HepG2 (cell line): ENCODE data around the gene RNASE7. TPM values are rescaled to one million over a fixed set of nuclear protein-coding genes. Genes with fewer than 3 reads are reported as not detected.

ENCODE experiments used
- ARNT2 ChIP-seq: sonication (generic); formaldehyde crosslinking; IDR thresholded peaks from 2 replicates; pipeline ENCODE4 v1.8.0; 2022; ENCODE audit warnings: mild to moderate bottlenecking, low read depth, missing genetic modification reagents, moderate library complexity
- EED ChIP-seq: sonication (generic); formaldehyde crosslinking; IDR thresholded peaks from 2 replicates; pipeline ENCODE4 v1.5.0; 2020; ENCODE audit warnings: mild to moderate bottlenecking, missing genetic modification reagents
- EHMT2 ChIP-seq: fragments of 200-600 bp; sonication (generic); IDR thresholded peaks from 2 replicates; pipeline ENCODE4 v1.7.0; 2017; ENCODE audit warnings: antibody characterized with exemption, low read depth, low read length, borderline replicate concordance
- HNF4G ChIP-seq, 2 experiments: sonication (generic) in 1 of 2; formaldehyde crosslinking in 1 of 2; IDR thresholded peaks; 2 replicates each; pipeline versions ENCODE4 v1.4.0 to v1.6.1; 2011 to 2020; ENCODE audit warnings: borderline replicate concordance in 2 of 2, low read depth in 2 of 2, mild to moderate bottlenecking in 2 of 2, low read length in 1 of 2, missing genetic modification reagents in 1 of 2, moderate library complexity in 1 of 2
- KDM4B ChIP-seq: sonication (generic); formaldehyde crosslinking; IDR thresholded peaks from 2 replicates; pipeline ENCODE4 v1.4.0; 2020; ENCODE audit warnings: missing genetic modification reagents
- NR2F2 ChIP-seq: IDR thresholded peaks from 2 replicates; pipeline ENCODE4 v1.6.1; 2012; ENCODE audit warnings: low read depth, inconsistent platforms, borderline replicate concordance
- NR3C1 ChIP-seq: sonication (generic); formaldehyde crosslinking; IDR thresholded peaks from 2 replicates; pipeline ENCODE4 v1.4.0; 2020; ENCODE audit warnings: missing genetic modification reagents
- PHF5A ChIP-seq: IDR thresholded peaks from one replicate; pipeline ENCODE4 v1.6.1; 2018; ENCODE audit warnings: low read depth, missing genetic modification reagents; ENCODE audit not compliant: unreplicated experiment
- RBM22 ChIP-seq: fragments of 200-400 bp; formaldehyde crosslinking; optimal IDR thresholded peaks from 2 replicates; pipeline ENCODE3; 2017; ENCODE audit warnings: mild to moderate bottlenecking, low read length, moderate library complexity
- RNF2 ChIP-seq: fragments of 450-650 bp; conservative IDR thresholded peaks from 2 replicates; pipeline ENCODE4 v1.6.1; 2016; ENCODE audit warnings: low read depth
- STAT6 ChIP-seq: sonication (generic); formaldehyde crosslinking; IDR thresholded peaks from 2 replicates; pipeline ENCODE4 v1.4.0; 2020; ENCODE audit warnings: missing genetic modification reagents, mild to moderate bottlenecking, borderline replicate concordance
- TFDP1 ChIP-seq: IDR thresholded peaks from 2 replicates; pipeline ENCODE4 v1.6.1; 2016; ENCODE audit warnings: missing compliant biosample characterization, missing genetic modification reagents, borderline replicate concordance
- TMF1 ChIP-seq: sonication (generic); formaldehyde crosslinking; IDR thresholded peaks from 2 replicates; pipeline ENCODE4 v1.8.1; 2022; ENCODE audit warnings: low read depth, missing genetic modification reagents
- ZFP36 ChIP-seq: fragments of 150-350 bp; IDR thresholded peaks from 2 replicates; pipeline ENCODE4 v1.6.1; 2018; ENCODE audit warnings: borderline replicate concordance, low read length, low read depth; ENCODE audit not compliant: partially characterized antibody
- ZGPAT ChIP-seq: IDR thresholded peaks from 2 replicates; pipeline ENCODE4 v1.6.1; 2016; ENCODE audit warnings: mild to moderate bottlenecking
- ZNF138 ChIP-seq: sonication (generic); formaldehyde crosslinking; IDR thresholded peaks from 2 replicates; pipeline ENCODE4 v1.5.0; 2020; ENCODE audit warnings: mild to moderate bottlenecking, low read depth, missing genetic modification reagents
- ZNF644 ChIP-seq: IDR thresholded peaks from 2 replicates; pipeline ENCODE4 v1.6.1; 2016; ENCODE audit warnings: low read depth
- ZNF766 ChIP-seq: sonication (generic); formaldehyde crosslinking; IDR thresholded peaks from 2 replicates; pipeline ENCODE4 v1.5.0; 2020; ENCODE audit warnings: missing genetic modification reagents, borderline replicate concordance
- ZSCAN20 ChIP-seq: sonication (generic); formaldehyde crosslinking; IDR thresholded peaks from 2 replicates; pipeline ENCODE4 v1.4.0; 2020; ENCODE audit warnings: missing genetic modification reagents, mild to moderate bottlenecking, borderline replicate concordance
- ZXDC ChIP-seq: sonication (generic); formaldehyde crosslinking; IDR thresholded peaks from 2 replicates; pipeline ENCODE4 v1.5.0; 2020; ENCODE audit warnings: mild to moderate bottlenecking, missing genetic modification reagents
- polyA plus RNA-seq, 8 experiments: library from polyadenylated mRNA; depleted of rRNA in 3 of 8; stranded (reverse) in 7 of 8; unstranded in 1 of 8; fragments of >200 nt; fragmentation: Illumina TruSeq in 4 of 8; extraction: Trizol in 4 of 8; gene quantifications; 2 replicates each; pipeline versions ENCODE4 v1.2.1 to v1.2.3, GENCODE V29; 2011 to 2016; ENCODE audit warnings: low read depth in 4 of 8, missing spikeins in 1 of 8, mixed read lengths in 1 of 8; ENCODE audit not compliant: insufficient read depth in 1 of 8
- total RNA-seq, 5 experiments: library from RNA; depleted of rRNA; stranded (reverse); fragments of >200 nt; fragmentation: Illumina TruSeq; extraction: Trizol; gene quantifications; 2 replicates each; pipeline ENCODE4 v1.2.3, GENCODE V29; 2016; ENCODE audit warnings: low read depth in 1 of 5

The RNASE7 gene
- total and polyA plus RNA-seq, 2 of the 13 experiments (the other 11 are each of a cell fraction or from before 2014, with no cell fraction given): 0.04 TPM; not detected in 1

GRCh38 chr14:21014761-21015190 lies 27.4 kb upstream of the RNASE7 start (continued):
- no peak for TF ChIP-seq ZXDC (CRISPR knock-in tag)
- no peak for TF ChIP-seq EHMT2
- no peak for TF ChIP-seq NR2F2
- TF ChIP-seq RNF2: no peak
- TF ChIP-seq ZNF766 (CRISPR knock-in tag): no peak
- no peak for TF ChIP-seq ZFP36
- TF ChIP-seq ZGPAT (CRISPR knock-in tag): no peak
- no peak for TF ChIP-seq ZNF138 (CRISPR knock-in tag)
- TF ChIP-seq ZNF644 (CRISPR knock-in tag): 0 out of 2 replicates have a peak, but pooled peaks have one; percentile 38
- TF ChIP-seq KDM4B (CRISPR knock-in tag): 0 out of 2 replicates have a peak, but pooled peaks have one; percentile 65
- 0 out of 2 replicates have a peak, but pooled peaks have one; percentile 52 for TF ChIP-seq ARNT2 (CRISPR knock-in tag)
- no peak for TF ChIP-seq TMF1 (CRISPR knock-in tag)
- TF ChIP-seq EED (CRISPR knock-in tag): no peak
- no peak for TF ChIP-seq ZSCAN20
- TF ChIP-seq HNF4G (IDR thresholded peaks at IDR 0.05; ENCODE audit: borderline replicate concordance, low read depth, low read length): no peak
- peak; percentile 80 for TF ChIP-seq HNF4G (CRISPR knock-in tag; IDR thresholded peaks at IDR 0.05; ENCODE audit: borderline replicate concordance, low read depth)
- peak; percentile 59; the same call in 1 of the 2 replicates for TF ChIP-seq STAT6 (CRISPR knock-in tag)
- TF ChIP-seq TFDP1 (CRISPR knock-in tag): no peak
- no peak for TF ChIP-seq RBM22
- TF ChIP-seq PHF5A (CRISPR knock-in tag): peak; percentile 60
- no peak for TF ChIP-seq NR3C1
